HG03469 (cell line): Measurements from ENCODE around the gene METAP2.
A peak's percentile ranks its signal among the peaks of the same experiment; 100 is the strongest.
"Not testable (repeated sequence)": the region's sequence is repeated elsewhere in the genome, so short reads cannot be mapped to it uniquely, and the experiment has no call there.

Experiments used
- ATAC-seq: cut with Tn5 transposase; IDR thresholded peaks from one replicate; pipeline ENCODE4 v1.9.1; 2021; ENCODE audit warnings: mild to moderate bottlenecking, moderate library complexity, moderate number of reproducible peaks; ENCODE audit not compliant: unreplicated experiment

METAP2 gene

DNA sequence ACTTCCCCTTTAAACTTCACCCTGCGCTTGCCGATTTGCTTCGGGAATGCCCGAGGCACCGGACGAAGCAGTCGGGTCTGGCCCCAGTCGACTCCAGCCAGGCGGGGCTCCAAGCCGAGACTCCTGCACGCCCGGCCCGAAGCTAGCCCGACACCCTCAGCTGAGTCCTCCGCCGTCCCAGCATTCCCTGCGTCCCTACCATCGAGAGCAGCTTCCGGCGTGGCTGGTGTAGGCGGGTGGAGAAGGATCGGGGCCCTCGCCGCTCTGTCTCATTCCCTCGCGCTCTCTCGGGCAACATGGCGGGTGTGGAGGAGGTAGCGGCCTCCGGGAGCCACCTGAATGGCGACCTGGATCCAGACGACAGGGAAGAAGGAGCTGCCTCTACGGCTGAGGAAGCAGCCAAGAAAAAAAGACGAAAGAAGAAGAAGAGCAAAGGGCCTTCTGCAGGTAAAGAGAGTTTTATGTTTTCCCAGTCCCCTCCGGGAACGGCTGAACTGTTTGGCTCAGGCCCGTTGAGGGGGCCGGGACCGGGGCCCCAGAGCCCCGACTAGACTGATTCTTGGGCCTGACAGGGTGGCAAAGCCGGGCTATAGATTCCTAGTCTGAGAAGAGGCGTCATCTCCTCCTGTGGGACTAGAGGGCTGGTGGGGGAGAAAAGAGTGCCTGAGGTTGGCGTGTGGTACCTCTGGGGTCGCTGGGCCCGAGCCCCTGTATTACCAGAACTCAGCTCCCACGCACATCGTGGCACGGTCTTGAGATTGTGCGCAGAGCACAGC is at the start of gene METAP2:
Gene METAP2, plus strand, starts transcription at position 269 of the 776 bp plus-strand sequence. Its CDS starts 28 bp downstream, at position 297.
- ATAC-seq: peak; percentile 94

DNA sequence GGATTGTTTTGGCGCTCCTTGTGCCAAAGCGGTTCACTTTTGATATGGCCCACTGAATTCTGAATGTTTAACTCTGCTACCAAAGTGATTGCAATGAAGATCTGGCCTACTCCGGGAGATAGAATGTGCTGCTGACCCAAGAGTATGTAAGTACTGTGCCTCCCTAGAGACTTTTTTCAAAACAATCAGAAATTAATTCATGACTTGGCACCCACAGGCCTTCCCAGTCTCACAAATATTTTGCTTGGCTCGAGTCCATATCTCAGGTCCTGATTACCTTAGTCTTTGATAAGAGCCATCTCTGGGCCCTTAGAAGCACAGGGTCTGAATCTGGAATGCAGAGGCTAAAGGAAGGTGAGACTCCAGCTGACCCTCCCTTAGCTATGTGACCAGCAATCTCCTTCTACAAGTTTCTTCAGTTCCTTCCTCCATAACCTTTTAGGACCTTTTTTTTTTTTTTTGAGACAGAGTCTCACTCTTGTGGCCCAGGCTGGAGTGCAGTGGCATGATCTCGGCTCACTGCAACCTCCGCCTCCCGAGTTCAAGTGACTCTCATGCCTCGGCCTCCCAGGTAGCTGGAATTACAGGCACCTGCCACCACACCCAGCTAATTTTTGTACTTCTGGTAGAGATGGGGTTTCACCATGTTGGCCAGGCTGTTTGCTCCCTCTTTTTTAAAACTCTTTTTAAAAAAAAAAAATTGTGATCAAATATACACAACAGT is 49.5 kb upstream of the METAP2 start:
- no peak for ATAC-seq

DNA sequence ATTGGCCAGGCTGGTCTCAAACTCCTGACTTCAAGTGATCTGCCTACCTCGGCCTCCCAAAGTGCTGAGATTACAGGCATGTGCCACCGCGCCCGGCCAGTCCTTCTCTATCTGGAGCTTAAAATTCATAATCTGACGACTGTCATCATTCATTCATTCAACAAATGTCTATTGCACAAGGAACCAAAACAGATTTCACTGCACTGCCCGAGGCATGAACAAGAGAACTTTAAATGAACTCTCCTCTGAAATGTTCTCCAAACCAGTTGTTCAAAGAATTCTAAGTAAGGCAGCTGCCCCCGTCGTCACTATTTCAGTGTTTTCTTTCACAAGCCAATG is 44.8 kb upstream of the METAP2 start:
- no peak for ATAC-seq

DNA sequence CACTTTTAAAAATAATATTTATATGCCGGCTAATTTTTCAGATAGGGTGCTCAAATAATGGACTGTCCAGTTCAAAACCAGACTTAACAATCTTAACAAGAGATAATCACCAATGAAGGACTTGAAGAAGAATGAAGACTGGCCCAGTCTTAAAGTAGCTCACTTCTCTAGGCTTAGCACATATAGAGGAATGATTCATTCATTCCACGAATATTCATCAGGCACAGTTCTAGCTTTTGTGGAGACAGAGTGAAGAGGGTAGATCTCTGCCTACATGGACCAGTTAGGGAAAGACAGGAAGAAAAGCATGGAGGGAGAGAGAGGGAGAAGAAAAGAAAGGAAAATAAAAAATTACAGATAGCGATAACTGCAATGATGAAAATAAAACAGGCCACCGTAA is 42.8 kb upstream of the METAP2 start:
- ATAC-seq: no peak

DNA sequence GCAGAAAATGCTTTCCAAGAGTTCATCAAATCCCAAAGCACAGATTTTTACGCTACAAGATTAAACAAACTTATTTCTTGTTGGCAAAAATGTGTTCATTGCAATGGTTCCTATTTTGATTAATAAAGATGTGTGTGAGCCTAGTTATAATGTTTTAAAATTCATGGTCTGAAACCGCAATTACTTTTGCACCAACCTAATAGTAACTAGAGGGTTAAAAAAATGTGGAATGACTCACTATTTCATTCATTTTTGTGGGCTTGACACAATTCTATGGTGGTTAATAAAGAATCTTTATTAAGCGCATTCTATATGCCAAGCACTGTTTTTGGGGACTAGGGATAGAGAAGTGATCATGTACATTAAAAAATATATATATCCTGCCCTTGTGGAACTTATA is 38.6 kb upstream of the METAP2 start:
- ATAC-seq: no peak

DNA sequence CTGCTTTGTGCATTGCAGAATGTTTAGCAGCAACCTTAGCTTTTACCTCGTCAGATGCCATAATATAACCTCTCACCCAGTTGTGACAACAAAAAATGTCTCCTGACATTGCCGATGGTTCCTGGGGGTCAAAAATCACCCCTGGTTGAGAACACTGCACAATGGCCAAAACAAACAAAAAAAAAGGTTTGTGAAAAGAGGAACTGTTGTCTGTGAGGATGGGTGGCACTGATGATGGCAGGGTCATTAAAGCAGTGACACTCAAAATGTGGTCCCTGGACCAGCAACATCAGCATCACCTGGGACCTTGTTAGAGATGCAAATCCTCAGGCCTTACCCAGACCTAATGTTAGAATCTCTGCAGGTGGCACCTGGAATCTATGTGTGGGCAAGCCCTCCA is 36.4 kb upstream of the METAP2 start:
- ATAC-seq: no peak

DNA sequence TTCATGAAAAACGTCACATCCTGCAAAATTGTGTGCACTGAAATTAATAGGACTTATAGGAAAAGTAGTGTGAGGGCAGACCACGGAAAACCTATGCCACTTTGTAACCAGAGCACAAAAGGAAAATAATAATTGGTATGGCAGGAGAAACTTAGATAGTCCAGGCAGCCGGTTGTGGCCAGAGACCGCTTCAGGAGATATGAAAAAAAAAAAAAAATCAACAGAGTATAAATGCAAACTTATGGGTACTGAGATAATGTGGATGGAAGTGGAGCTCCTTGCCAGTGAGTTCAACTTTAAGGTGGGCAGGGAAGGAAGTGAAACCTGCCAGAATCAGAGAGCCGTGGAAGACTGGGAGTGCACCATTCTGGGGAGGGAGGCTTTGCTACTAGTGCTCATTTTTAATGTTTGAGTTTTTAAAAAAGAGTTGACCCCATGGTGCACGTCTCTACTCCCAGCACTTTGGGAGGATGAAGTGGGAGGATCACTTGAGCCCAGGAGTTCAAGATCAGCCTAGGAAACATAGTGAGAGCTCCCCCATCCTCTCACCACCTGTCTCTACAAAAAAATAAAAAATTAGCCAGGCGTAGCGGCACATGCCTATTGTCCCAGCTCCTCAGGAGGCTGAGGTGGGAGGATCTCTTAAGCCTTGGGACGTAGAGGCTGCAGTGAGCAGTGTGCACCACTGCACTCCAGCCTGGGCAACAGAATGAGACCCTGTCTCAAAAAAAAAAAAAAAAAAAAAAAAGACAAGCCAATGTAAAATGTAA is 34.3 kb upstream of the METAP2 start:
- no peak for ATAC-seq

DNA sequence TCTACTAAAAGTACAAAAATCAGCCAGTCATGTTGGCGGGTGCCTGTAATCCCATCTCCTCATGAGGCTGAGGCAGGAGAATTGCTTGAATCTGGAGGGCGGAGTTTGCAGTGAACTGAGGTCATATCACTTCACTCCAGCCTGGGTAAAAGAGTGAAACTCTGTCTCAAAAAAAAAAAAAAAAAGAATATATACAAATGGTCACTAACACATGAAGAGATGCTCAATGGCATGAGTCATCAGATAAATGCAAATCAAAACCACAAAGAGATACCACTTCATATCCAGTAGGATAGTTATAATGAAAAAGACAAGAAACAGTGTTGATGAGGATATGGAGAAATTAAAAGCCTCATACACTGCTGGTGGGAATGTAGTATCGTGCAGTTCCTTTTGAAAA is 33.6 kb upstream of the METAP2 start:
- no peak for ATAC-seq

DNA sequence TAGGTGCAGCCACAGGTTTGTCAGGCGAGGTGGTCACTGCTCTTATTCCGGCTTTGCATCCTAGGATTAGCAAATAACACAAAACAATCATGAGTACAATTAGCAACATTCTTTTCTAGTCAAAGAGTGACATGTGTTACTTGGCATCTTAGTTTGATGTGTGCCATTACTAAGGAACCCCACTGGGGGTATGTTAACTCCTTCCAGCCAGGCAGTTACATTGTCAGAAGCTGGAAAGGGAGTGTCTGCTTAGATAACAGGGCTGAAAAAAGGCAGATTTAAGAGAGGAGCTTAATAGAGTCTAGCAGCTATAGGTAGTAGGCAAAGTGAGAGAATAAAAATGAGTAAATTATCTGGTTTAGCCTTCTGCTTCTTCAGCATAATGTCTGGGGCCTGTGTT is 30.5 kb upstream of the METAP2 start:
- no peak for ATAC-seq

DNA sequence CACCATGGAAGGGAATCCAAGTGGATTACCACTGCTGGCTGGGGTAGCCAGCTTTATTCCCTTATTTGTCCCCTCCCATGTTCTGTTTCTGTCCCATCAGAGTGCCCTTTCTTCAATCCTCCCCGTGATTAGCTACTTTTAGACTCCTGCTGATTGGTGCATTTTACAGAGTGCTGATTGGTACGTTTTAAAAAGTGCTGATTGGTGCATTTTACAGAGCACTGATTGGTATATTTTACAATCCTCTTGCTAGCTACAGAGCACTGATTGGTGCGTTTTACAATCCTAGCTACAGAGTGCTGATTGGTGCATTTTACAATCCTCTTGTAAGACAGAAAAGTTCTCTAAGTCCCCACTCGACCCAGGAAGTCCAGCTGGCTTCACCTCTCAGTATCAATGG is 28.9 kb upstream of the METAP2 start:
- ATAC-seq: not testable (repeated sequence)

DNA sequence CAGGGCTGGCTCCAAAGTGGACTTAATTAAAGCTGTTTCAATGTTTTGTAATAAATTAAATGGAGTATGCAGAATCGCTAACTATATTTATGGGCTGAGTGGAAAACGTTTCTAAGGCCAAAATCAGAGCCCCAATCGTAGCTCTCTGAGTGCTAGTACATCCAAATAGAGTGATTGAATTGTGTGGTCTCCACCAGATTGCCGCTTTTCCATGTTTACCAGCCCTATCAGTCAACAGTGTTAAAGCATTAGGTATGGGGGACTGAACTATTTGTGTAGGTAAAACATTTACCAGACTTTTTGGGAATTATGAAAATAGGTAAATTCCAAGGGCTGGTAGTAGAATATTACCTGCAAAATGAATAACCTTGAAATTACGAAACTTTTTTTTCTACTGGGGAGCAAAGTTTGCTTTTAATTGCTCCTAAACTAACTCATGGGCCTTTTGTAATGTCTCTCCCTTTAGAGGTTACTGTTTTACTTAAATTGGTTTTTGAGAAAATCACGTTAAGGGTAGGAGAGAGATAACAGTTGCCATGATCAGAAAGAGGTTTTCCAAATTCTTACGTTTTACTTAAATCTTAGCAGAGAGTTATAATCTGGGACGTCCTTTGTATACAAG is 28.0 kb upstream of the METAP2 start:
- no peak for ATAC-seq

DNA sequence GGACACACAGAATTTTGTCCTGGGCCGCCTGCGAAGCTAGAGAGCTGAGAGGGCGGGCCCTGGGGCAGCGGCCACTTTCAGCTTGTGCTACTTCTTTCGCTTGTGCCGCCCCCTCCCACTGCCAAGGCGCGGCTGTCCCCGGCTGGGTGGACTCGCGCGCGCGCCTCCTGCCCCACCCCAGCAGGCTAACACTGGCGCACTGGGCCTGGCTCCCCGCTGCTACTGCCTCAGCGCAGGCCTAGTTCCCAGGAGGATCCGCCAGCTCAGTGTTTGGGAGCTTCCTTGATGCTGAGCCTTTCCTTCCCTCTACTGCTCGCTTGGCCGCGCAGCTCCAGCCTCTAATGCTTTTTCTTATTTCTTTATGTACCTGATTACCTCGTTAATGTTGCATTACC is 27.4 kb upstream of the METAP2 start:
- no peak for ATAC-seq

DNA sequence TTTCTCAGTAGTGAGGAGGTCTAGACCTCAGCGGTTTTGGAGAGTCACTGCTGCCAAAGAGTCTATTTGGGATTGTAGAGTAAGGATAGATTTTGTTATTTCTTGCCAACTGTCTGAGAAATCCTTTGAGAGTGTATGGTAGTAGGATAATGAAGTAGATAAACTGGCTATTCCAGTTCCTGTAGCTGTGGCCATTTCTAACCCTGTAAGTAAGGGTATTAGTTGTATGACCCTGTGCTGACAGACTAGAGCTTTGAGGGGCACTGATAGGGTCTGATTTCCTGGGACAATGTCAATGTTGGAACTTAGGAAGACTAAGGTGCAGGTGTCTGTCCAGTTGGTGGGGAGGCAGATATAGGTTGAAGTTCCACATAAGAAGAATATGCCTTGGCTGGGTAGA is 24.3 kb upstream of the METAP2 start:
- not testable (repeated sequence) for ATAC-seq

DNA sequence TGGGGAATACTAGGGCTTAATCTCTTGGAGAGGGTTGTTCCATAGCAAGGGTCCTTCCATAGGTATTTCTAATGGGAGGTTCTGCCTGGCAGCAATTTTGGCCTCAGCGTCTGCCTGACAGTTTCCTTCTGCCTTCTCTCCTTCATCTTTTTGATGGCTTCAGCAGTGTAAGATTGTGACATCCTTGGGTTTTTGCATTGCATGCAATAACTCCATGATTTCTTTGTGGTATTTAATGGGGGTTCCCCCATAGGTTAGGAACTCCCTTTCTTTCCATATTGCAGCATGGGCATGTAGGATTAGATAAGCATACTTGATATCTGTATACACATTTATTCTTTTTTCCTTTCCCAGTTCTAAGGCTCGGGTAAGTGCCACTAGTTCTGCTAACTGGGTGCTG is 21.5 kb upstream of the METAP2 start:
- not testable (repeated sequence) for ATAC-seq

DNA sequence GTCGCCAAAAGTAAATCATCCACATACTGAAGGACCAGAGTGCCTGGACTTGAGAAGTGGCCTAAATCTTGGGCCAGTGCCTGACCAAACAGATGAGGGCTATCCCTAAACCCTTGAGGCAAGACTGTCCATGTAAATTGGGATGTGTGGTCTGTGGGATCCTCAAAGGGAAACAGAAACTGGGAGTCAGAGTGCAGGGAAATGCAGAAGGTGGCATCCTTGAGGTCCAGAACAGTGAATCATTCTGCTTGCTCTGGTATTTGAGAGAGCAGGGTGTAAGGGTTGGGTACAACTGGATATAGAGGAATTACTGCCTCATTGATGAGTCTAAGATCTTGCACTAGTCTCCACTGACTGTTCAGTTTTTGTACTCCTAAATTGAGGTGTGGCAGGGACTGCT is 20.1 kb upstream of the METAP2 start:
- not testable (repeated sequence) for ATAC-seq

DNA sequence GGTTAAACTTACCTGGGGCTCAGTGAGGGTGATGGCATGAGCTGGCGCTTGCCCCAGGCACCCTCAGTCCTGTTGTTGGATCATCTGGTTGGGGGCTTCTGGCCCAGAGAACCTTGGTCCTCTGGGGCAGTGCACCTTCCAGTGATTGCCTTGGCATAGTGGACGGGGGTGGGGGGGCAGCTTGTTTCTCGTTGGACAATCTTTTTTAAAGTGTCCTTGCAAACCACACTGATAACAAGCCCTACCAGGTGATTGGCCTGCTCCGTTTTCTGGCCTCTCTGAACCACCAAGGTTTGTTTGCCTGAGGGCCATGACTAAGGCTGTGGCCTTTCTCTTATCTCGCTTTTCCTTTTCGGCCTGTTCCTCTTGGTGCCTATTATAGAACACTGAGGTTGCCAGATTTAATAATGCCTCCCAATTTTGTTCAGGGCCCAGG is 19.2 kb upstream of the METAP2 start:
- not testable (repeated sequence) for ATAC-seq

DNA sequence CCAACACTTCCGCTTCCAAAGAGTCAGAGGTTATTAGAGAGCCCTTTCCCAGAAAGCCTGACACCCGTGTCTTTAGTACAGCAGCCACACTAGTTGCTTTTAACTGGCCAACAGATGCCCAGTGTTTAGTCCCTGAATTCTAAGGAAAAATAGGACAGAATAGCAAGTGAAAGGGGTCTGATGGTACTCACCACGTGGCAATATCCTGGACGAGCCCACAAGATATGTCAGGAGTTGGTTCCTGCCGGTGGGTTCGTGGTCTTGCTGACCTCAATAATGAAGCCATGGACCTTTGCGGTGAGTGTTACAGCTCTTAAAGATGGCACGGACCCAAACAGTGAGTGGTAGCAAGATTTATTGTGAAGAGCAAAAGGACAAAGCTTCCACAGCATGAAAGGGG is 16.3 kb upstream of the METAP2 start:
- not testable (repeated sequence) for ATAC-seq

DNA sequence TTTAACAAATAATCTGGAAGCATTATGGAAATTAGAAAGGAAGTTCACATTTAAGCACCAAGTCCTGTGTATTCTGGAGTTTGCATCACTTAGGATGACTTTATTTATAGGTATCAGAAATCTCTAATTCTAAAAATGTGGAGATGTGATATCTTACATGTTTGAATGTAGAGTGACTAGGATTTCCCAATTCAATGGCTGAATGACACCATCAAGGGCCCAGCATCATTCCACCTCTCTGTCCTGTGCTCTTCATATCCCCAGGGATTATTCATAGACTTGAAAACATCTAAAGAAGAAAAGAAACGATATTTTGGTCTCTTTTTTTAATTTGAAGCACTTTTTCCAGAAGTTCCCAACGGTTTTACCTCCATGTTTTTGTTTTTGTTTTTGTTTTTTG is 15.2 kb upstream of the METAP2 start:
- ATAC-seq: no peak

DNA sequence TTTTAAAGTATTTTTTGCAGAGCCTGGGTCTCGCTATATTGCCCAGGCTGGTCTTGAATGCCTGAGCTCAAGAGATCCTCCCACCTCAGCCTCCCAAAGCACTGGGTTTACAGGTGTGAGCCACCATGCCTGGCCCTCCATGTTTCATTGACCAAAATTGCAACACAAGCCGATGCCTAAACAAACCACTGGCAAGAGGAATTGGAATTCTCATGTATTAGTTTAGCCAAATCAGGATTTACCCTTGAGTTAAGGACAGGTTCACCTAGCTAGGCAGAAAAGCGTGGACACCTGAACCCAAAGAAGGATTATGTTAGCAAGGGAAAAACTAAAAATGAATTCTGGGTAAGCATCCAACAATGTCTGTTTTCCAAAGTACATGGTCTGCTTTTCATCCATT is 14.6 kb upstream of the METAP2 start:
- ATAC-seq: no peak

DNA sequence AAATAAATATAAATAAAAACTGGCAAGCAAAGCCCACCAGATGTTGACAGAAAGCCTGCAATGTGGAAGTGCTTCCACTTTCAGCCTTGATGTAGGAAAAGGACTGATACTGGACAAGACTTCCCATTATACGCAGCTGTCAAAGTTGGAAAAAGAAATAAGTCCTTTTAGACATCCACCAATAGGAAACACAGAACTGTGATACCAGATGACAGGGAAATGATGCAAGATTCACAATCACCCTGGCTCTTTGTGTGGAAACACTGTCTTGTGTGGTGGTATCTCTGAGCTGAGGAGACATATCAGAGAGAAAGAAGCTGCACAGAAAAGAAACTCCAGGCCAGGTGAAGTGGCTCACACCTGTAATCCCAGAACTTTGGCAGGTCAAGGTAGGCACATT is 13.8 kb upstream of the METAP2 start:
- no peak for ATAC-seq

DNA sequence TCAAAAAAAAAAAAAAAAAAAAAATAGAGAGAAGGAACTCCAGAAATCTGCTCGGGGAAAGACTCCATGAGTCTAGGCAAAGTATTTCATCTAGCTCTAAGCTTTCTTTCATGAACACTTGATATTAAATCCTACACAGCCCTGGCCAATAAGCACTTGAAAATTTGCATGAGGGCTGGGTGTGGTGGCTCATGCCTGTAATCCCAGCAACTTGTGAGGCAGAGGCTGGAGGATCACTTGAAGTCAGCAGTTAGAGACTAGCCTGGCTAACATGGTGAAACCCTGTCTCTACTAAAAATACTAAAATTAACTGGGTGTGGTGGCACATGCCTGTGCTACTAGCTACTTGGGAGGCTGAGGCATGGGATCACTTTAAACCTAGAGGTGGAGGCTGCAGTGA is 13.1 kb upstream of the METAP2 start:
- ATAC-seq: no peak
